Right hindlimb (tissue), 1 donor: ENCODE data around the gene BMP15.

ENCODE experiments used
- DNase-seq: peaks from one replicate; pipeline ENCODE4 v3.0.0-alpha.2; 2018

The BMP15 gene

DNA sequence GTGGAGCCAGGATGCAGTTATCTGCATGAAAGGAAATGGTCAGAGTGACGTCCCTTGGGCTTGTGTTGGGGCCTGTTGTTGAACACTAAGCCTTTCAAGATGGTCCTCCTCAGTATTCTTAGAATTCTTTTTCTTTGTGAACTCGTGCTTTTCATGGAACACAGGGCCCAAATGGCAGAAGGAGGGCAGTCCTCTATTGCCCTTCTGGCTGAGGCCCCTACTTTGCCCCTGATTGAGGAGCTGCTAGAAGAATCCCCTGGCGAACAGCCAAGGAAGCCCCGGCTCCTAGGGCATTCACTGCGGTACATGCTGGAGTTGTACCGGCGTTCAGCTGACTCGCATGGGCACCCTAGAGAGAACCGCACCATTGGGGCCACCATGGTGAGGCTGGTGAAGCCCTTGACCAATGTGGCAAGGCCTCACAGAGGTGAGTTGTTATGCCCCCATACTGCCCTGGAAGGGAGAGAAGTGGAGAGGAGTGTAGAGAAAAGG lies at the start of gene BMP15:
TSS of gene BMP15 (plus strand) at position 51 of the 492 bp plus-strand sequence. CDS start at position 100, 49 bp downstream.
- no peak for DNase-seq

DNA sequence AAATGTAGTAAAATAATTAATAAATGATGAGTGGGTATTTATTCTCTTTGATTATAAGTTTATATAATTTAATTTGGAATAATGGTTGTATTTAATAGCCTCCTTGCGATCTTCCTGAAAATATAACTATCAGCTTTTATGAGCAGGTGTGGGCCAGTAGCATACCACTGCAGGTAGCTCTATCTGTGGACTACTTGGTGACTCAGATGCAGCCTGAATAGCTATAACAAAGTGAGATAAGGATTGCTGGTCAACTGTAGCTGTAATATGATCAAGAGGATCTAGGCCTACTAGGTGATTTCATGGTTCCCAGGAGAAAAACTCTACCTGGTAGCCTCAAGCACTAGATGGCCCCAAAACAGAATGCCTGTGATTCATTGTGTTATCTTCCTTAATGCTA lies 47.1 kb upstream of the BMP15 start:
- DNase-seq, result no peak

DNA sequence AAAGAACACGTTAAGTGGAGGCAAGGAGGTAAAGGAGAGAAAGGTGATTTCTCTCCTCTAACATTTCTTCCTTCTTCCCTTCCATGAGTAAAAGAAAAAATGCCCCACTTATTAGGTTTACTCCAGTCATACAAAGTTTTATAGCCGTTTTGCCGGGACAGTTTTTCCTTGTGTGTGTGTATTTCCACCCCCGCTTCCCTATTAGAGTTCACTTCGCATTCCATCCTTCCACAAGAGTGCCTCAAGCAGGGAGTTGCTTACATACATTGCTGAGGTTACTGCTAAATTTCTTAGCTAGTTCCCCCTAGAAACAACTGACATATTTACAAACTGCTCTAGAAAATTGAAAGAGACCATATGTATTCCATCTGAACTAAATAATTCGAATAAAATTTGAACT lies 45.2 kb upstream of the BMP15 start:
- no peak for DNase-seq

DNA sequence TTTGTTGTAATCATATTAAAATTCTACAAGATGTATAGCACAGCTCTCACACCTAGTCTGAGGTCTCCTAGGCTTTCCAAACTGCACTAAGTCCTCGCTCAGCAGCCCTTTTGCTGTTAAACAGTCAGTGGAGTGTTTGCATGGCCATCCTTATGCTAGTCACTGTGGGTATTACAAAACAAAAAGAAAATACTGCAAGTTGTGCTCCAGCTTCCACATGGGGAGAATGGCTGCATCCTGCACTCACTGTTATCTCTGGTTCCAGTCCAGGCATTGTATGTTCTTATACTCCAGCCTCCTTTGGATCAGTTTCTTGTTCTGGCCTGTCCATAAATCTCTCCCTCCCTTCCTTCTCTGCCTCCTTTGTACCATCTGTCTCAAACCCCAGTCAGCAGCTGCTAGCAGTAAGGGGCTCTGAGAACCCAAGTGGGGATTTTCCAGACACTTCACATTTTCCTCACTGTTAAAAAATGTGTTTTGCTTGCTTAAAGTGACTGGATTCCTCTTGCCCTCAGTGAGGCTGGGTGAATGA lies 38.5 kb upstream of the BMP15 start:
- no peak for DNase-seq

- no peak for DNase-seq
Measured at GRCh38 chrX:50874876-50875275, 35.7 kb upstream of the BMP15 start.

DNA sequence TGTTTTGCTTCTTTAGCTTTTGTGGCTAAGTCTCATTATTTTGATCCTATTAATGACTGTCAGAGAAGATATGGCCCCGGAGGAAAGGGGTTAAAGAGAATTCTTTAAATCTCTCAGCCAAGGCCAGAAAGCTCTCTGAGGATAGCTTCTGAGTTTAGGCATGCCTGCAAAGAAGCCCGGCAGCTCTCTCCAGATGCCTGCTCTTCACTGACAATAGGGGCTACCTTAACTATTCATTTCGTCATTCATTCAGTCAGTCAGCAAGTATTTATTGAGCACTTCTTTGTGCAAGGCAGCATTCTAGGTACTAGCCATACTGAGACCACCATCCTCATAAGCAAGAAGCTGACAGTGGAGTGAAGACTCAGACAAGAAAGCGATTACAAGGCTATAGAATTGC lies 34.0 kb upstream of the BMP15 start:
- DNase-seq, result no peak

- DNase-seq, result no peak
Measured at GRCh38 chrX:50877310-50877709, 33.2 kb upstream of the BMP15 start.

DNA sequence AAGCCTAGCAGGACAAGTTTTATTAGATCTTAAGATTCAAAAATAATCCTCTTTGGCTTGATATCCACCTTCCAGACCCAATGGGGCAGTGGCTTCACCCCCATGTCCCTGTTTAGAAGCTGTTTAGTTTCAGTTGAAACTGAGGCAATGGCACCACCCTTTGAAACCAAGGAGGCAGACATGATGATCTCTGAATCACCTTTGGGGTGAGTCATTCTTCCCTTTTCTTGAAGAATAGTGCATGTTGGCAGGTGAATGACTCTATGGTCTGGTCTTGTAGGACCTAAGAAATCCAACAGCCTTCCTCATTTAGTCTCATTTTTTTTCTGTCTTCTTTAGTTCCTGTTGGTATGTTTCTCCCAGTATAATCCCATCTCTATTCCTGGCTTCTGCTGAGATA lies 29.5 kb upstream of the BMP15 start:
- DNase-seq, result no peak

- no peak for DNase-seq
Measured at GRCh38 chrX:50888884-50889283, 21.7 kb upstream of the BMP15 start.

- no peak for DNase-seq
Measured at GRCh38 chrX:50889582-50889981, 21.0 kb upstream of the BMP15 start.

- no peak for DNase-seq
Measured at GRCh38 chrX:50893047-50893446, 17.5 kb upstream of the BMP15 start.

- no peak for DNase-seq
Measured at GRCh38 chrX:50893466-50893865, 17.1 kb upstream of the BMP15 start.

DNA sequence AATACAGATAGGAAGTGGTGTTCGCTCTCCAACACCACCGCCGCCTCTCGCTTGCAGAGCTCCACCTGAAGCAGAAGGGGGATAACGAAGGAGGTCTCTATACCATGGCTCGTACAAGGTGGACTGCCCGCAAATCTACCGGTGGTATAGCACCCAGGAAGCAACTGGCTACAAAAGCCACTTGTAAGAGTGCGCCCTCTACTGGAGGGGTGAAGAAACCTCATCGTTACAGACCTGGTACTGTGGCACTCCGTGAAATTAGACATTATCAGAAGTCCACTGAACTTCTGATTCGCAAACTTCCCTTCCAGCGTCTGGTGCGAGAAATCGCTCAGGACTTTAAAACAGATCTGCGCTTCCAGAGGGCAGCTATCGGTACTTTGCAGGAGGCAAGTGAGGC lies 5.2 kb upstream of the BMP15 start:
- DNase-seq, result no peak

GRCh38 chrX:50913520-50913919 lies 3.0 kb downstream of the BMP15 start:
- no peak for DNase-seq

DNA sequence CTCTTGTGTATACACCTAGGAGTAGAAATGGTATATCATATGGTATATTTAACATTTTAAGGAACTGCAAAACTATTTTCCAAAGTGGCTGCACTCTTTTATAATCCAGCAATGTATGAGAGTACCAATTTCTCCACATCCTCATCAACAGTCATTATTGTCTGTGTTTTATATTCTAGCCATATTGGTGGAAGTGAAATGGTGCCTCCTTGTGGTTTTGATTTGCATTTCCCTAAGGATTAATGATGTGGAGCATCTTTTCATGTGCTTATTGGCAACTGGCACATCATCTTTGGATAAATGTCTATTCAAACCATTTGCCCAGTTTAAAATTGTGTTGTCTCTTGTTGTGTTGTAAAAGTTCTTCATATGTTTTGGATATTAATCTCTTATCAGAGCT lies 9.6 kb downstream of the BMP15 start:
- DNase-seq, result no peak

DNA sequence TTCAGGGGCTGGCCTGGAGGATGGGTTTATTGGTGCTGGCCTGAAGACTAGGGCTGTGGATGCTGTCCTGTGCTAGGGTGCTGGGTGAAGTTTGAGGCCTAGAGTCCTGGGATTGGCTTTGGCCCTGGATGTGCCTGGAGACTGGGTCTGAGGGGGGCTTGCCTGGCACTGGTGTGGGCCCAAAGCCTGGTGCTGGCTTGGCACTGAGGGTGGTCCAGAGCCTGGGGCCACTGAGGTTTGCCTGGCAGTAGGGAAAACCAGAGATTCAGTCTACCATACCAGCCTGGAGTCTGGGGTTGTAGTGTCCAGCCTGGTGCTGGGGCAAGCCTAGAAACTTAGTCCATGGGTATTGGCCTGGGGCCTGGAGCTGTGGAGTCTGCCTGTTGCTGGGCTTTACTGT lies 16.6 kb downstream of the BMP15 start:
- no peak for DNase-seq

- no peak for DNase-seq
Measured at GRCh38 chrX:50941638-50942037, 31.1 kb downstream of the BMP15 start.

- no peak for DNase-seq
Measured at GRCh38 chrX:50942471-50942870, 31.9 kb downstream of the BMP15 start.

DNA sequence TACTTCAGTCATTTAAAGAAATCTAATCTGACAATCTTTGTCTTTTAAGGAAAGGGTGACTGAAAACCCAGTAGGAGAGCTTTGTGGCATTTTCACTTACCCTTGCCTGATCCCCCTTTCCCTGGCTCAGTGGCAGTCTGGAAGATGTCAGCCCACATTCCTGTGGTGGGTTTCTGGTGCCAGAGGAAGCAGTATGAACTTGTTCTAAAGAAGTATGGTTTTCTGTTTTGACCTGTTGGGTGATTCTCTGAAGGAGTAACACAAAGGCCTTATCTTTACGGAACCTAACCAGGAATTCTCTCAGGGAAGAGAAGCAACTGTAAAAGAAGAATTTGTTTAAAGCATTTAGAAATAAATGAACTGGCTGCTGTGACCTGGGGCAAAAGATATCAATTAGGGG lies 41.9 kb downstream of the BMP15 start:
- DNase-seq, result no peak

- no peak for DNase-seq
Measured at GRCh38 chrX:50953832-50954231, 43.3 kb downstream of the BMP15 start.

- no peak for DNase-seq
Measured at GRCh38 chrX:50962156-50962555, 51.6 kb downstream of the BMP15 start.

- DNase-seq, result no peak
Measured at GRCh38 chrX:50963842-50964241, 53.3 kb downstream of the BMP15 start.
